DMS153 treated with DMSO at 0.1 percent for 48 hours (cell line): Measurements from ENCODE around the gene AGFG1.
"Not testable (repeated sequence)": the region's sequence is repeated elsewhere in the genome, so short reads cannot be mapped to it uniquely, and the experiment has no call there.

ENCODE experiments used
- DNase-seq: peaks from one replicate; lab custom pipeline; 2025; ENCODE audit not compliant: unreplicated experiment; lab: John Stamatoyannopoulos, UW

AGFG1 gene

DNA sequence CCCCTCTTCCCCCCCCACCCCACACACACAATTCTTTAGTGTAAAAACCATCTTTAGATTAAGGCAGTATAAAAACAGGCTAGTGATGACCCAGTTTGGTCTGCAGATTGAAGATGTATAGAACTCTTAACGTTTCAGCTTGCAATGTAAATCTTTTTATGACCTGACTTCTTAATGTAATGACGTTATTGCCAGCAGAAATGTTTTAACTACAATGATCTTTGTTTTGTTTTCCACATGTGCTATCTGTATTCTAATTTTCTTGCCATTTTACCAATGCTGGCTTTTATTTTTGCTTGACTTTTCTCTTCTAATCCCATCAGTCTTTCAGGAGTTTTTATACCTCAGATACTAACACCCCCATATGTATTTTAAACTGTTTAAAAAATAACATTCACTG, 25.2 kb downstream of the AGFG1 start:
- DNase-seq, result no peak

DNA sequence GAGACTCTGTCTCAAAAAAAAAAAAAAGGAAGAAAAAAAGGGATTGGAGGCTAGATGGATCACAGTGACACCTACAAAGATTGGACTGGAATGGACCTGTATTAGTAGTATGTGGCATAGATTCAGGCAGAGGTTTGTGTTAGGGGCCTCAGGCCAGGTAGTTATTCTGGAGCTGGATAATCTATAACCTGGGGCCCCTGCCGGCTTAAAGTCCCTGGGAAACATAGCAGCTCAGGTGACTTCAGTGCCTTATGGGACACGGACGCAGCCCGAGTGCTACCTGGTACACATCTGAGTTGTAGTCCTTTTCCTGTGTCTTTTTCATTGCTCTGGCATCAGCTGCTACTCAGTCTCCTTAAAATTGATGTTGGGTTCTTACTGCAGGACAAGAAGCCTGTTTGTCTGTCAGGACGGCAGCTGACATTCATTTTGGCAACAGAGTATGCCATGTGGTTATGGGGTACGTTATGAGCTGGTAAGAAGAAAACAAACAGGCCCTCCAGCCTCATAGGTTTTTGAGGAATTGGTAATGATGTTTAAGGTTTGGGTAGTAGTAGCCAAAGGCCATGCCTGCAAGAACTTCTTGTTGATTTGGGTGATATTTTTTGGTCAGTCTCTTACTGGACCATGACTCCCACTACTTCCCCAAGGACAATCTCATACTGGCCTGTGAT, 27.8 kb downstream of the AGFG1 start:
- DNase-seq, result no peak

DNA sequence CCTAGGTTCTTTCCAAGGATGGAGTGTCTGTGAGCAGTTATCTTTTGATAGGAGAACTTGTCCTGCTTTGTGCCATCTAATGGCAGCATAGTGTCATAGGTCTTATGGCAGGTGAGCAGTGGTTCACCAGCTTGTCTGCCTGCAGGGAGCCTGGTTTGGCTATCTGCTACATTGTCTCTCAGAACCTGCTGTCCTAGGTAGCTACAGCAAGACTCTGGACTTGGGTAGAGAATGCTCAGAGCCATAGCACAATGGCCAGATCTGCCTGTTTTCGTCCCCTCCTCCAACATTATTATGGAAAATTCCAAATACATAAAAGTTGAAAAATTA, 28.3 kb downstream of the AGFG1 start:
- DNase-seq, result no peak

DNA sequence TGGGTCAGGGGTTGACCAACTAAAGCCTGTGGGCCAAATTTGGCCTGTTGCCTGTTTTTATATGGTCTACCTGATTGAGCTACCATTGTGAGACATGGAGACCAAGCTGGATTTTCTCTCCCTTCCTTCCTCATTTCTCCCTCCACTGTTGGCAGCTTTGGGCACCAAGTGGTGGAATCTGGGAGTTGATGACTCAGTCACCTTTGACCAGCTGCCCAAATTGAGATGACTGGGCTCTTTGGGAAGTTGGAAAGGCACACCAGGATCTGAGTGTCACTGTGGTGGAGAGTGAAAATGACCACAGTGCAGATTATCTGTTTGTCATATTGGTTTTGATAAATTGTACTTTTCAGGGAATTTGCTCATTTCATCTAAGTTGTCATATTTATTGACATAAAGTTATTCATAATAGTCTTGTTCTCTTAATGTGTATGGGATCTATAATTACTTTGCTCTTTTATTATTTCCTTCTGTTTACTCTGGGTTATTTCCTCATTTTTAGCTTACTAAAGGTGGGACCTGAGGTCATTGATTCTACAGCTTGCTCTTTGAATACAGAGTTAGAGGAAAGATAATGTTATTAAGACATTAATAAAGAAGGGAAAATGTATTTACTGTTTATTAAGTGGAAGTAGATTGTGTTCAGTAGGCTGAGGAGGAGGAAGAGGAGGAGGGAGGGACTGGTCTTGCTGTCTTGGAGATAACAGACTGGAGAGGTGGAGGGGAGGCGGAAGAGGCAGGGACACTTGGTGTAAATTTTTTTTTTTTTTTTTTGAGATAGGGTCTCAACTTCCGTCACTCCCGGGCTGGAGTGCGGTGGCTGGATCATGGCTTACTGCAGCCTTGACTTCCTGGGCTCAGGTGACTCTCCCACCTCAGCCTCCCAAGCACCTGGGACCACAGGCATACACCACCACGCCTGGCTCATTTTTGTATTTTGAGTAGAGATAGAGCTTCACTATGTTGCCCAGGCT, 31.8 kb downstream of the AGFG1 start:
- no peak for DNase-seq

DNA sequence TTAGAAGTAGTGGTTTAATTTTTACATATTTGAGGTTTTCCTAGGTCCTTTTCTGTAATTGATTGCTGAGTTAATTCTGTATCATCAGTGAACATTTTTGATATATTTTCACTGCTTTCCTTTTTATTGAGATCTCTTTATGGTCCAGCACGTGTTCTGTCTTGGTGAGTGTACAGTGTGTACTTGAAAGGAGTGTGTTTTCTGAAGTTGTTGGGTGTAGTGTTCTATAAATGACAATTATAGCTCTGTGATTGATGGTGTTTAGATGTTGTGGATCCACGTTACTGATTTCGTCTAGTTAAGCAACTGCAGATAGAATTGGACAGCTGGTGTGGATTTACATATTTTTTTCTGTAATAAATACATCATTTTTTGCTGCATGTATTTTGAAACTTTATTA, 32.7 kb downstream of the AGFG1 start:
- no peak for DNase-seq

DNA sequence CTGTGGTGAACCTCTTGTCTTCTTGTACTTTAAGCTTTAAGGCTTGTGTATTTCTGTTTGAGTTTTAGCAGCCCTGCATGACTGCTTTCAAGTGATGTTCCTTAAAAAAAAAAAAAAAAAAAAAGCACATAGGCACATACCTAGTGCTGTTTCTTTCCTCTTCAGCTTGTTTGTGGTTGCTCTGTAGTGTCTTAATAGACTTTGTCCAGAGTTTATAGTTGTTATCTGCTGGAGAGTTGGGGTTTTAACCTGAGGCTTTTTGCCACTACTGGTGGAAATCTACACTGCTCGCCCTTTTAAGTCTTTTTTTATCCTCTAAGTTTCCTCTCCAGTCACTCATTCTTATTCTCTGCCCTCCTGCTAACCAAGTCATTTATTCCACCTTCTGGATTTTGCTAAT, 34.5 kb downstream of the AGFG1 start:
- DNase-seq, result no peak

DNA sequence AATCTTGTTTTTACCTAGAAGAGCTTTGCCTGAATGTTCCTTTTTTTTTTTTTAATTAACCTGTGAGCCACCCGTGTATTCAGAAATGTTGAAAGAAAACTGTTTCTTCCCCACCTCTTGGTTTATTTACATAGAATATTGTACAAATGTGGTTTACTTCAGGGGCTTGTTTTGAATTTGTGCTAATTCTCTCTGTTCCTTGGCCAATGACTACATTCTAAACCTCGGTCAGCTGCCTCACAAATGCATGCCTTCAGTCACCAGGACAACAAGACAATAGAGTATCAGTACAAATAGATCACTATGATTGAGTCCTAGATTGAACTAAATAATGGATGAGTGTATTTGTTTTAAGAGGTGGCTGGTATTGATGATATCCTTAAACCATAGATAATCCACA, 36.0 kb downstream of the AGFG1 start:
- no peak for DNase-seq

DNA sequence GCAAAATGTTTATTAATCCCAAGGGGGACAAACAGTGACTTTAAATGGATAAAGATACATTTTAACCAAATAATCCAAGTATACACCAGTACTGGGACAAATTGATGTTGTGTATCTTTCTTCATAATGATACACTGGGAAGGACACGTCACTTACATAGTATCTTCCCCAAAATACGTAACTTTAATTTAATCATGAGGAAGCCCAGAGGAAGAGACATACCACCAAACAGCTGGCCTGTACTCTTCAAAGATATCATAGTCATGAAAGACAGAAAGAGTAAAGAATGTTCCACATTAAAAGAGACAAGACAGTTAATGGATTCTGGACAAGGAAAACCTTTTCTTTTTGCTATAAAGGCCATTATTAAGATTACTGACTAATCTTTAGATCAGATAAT, 37.1 kb downstream of the AGFG1 start:
- DNase-seq, result no peak

DNA sequence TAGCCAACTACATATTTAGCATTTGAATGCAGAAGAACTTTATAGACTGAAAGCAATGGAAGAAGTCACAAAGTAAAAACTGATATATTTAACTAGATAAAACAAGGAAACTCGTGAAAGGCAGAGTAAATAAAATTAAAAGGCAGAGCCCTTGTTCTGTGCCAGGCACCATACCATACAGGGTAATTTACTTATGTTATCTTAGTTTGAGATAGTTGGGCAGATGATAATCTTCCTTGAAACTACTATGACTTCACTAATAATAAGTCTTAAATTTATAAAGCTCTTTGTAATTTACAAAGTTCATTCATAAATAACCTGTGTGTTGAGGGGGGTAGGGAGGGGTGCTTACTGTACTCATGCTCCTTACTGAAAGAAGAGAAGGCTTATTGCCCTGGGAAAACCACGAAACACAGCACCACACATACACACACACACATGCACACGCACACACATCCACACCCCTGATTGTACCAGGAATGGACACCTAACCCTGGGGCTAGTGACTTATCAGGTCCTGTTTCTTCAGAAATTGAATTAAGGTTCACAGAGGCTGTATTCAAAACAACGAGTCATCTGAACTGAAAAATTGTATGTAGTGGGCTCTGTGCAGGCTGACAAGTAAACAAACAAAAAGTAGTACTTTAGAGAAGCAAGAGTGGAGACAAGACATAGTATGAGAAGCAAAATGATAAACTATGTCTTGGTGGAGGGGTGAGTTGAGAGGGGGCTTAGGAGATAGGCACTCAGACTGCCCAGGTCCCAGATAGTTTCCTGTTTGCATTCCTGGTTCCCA, 38.1 kb downstream of the AGFG1 start:
- no peak for DNase-seq

DNA sequence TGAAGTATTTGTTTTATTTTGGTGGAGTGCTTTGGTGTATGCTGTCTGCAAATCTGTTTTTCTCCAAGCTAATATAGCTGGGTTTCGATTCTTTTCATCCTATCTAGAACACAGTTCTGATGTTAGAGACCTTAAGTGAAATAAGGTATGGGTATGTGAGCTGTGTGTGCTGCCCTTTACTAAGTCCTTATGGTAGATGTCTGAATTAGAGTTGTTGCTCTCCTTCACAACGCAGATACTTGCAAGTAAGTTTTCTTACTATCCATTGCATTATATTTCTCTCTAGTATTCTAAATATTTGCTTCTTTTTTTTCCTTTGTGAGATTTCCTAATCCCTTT, 38.6 kb downstream of the AGFG1 start:
- no peak for DNase-seq

DNA sequence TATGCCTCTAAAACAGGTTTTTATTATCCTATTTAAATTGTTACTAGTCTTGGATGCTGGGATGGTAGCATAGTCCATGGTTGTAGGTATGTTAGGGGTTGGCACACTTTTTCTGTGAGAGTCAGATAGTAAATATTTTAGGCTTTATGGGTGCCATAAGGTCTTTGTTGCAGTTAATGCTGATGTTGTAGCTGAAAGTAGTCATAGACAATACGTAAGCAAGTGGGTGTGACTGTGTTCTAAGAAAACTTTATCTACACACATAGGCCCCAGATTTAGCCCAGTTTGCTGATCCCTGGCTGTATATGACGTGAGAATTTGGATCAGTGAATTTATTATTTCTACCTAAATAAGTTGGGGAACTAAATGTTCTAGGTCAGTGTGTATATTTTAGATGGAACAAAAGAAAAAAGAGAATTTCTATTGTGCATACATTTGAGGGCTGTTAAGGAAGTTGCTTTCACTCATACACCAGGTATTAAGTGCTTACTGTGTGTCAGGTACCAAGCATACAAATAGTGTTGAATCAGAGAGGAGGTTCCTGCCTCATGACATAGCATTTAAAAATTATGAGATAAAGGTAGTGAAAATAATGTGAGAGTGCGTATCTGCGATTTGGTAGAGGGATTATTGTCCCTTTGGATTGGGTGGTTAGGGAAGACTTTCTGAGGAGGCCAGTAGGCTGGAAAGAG, 39.4 kb downstream of the AGFG1 start:
- no peak for DNase-seq

DNA sequence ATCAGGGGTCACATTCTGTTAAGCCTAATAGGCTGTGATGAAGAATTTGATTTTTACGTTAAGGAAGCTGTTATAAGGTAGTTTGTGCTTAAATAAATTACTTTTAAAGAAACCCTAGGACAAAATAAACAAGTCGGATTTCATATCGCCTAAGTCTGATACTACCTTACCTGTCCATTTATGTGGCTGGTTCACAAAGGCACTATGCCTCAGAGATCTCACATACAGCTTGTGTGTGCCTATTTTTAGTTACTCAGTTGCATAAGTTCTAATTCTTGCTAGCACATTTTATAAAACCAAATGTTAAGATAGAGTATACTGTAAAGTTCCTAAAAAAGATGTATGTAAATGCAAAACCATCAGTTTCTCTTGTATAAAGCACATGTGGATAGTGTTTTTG, 40.0 kb downstream of the AGFG1 start:
- DNase-seq, result no peak

DNA sequence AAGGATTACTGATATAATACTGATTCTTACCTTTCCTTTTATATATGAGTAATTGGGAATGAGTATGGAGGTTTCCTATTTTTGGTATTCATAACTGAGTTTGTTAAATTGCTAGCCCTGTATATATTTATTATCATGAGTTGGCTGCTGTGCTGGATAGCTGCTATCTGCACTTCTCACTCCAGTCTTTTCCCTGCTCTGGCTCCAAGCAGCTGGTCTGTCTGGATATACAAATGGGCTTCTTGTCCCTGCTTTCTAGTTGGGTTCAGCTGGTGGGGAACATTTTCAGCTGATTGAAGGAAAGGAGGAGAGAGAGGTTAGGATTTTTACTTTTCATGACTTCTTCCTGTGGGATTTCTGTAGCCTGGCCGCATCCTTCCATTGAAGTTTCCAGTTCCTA, 41.2 kb downstream of the AGFG1 start:
- DNase-seq, result no peak

DNA sequence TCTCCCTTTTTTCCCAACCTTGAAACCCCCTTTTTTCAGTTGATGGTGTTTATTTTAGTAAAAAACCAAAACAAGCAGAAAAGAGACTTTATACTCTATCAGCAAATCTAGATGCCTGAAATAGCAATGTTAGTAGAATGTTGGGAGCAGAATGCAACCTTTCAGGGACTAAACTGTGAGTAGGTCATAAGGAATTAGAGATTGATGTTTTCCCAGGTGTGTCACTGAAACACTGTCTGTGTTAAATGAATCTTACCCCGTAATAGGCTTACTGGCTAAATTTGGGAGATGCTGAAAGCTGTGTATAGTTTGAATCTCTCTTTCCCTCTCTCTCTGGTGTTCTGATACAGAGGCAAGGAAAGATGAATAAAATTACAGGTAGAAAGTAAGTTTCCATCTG, 43.8 kb downstream of the AGFG1 start:
- no peak for DNase-seq

DNA sequence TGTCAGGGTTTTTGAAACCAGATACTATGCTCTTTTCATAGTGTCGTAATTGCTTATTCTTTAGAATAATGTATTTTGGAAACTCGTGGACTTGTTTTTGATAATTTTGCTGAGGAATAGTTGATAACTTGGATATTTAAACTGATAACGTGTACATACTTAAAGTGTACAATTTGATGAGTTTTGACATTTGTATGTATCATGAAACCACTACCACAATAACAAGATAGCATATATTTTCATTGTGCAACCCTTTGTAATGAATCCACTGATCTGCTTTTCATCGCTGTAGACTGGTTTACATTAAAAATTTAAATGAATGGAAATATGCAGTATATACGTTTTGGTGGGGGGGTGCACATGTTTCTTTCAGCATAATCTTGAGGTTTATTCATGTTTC, 45.8 kb downstream of the AGFG1 start:
- DNase-seq, result no peak

DNA sequence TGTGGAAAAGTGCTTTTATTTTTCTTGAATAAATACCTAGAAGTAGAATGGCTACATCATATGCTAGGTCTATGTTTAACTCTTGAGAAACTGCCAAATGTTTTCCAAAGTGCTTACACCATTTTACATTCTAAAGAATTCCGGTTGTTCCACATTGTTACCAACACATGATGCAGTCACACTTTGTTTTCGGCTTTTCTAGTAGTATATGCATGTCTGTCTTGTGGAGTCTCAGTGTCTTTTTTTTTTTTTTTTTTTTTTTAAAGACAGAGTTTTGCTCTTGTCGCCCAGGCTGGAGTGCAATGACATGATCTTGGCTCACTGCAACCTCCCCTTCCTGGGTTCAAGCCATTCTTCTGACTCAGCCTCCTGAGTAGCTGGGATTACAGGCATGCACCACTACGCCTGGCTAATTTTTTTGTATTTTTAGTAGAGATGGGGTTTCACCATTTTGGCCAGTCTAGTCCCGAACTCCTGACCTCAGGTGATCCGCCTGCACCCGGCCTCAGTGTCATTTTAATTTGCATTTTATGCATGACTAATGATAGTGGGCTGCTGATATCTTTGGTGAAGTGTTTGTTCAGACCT, 46.4 kb downstream of the AGFG1 start:
- DNase-seq, result not testable (repeated sequence)

DNA sequence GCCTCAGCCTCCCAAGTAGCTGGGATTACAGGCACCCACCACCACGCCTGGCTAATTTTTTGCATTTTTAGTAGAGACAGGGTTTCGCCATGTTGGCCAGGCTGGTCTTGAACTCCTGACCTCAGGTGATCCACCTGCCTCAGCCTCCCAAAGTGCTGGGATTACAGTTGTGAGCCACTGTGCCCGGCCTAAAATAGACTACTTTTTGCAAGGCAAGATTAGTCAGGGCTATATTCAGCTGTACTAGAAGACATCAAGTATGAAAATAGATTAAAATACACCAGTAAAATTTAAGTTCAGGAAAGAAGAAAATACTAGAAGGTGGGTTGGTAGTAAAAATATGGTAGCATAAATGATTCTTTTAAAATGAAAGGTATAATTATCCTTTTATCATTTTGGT, 49.2 kb downstream of the AGFG1 start:
- not testable (repeated sequence) for DNase-seq

DNA sequence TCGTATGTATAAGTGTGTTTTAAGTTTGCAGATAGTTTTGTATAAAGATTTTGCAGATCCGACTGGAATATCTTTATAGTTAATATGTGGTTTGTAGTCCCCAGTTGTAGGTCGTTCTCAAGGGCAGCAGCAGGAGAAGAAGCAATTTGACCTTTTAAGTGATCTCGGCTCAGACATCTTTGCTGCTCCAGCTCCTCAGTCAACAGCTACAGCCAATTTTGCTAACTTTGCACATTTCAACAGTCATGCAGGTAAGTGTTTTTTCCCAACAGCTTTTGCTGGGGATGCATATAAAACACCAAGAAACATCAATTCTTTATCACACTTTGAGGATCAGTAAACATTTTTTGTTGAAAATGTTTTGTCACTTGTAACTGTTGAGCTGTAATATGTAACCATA, 52.7 kb downstream of the AGFG1 start:
- DNase-seq, result no peak

DNA sequence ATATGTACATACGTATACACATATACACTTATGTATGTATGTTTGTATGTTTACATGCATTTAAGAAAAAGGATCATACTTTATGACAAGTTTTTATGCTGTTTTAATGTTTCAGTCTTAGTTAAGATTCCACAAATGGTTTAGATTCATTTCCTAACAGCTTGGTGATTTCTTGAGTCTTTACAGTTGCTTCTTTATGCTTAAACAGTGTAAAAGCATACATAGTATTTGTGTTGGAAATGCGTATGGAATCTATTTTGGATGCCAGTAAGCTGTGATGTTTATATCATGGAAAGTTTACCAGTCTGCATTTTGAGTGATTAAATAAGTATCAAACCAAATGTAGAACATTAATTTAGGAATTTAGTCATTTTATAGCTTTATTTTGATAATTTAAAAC, 55.4 kb downstream of the AGFG1 start:
- DNase-seq, result no peak

DNA sequence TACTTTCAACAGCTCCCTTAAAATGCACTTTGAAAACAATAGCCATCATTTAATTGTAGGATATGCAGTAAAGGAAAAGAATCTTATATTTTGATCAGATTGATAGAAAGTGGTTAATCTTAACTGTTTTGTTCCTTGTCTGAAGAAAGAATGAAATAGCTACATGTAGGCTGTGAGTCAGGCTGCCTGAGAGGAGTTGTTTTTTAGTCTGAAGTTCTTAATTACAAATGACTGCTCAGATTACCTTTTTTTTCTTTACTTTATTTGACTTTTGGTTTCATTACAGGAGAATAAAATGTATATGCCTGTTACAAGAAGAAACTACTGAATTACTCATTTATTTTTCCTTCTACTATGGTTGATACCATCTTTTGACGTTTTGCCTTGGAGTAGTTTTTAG, 56.8 kb downstream of the AGFG1 start:
- no peak for DNase-seq

DNA sequence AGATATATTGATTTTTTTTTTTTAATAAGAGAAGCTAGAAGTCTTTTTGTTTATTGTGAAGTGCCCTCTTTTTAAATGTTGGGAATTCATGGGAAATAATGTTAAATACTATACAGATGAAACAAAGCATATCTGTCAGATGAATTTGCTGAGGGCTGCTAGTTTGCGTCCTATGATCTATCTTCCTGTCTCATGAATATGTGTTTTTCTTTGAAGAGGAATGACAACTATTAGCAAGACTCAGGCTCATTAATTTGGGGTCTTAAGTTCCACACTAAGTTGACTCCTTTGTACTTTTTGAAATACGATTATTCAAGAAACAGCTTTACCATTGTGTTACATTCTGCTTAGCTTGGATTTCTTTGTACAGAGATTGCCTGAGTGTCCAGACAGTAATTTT, 57.9 kb downstream of the AGFG1 start:
- DNase-seq, result no peak
